G401 (cell line): ENCODE data around the gene WNT7B. TPM values are rescaled to one million over a fixed set of nuclear protein-coding genes. Genes with fewer than 3 reads are reported as not detected.

Experiments used
- DNase-seq: peaks from one replicate; pipeline ENCODE4 v3.0.0-alpha.2; 2015; ENCODE audit warnings: low spot score
- in situ Hi-C: cut with HindIII; loops from 2 replicates; pipeline ENCODE4 v1.10.0; 2016; ENCODE audit warnings: low sequenced_read_pairs, mixed read lengths
- total RNA-seq: library from RNA; depleted of rRNA; stranded (reverse); fragments of >200 nt; shearing (Covaris generic); gene quantifications from 2 replicates; pipeline ENCODE4 v1.2.3, GENCODE V29; 2014

WNT7B gene
- total RNA-seq, 1 experiment from 2014 or later, result not detected

DNA sequence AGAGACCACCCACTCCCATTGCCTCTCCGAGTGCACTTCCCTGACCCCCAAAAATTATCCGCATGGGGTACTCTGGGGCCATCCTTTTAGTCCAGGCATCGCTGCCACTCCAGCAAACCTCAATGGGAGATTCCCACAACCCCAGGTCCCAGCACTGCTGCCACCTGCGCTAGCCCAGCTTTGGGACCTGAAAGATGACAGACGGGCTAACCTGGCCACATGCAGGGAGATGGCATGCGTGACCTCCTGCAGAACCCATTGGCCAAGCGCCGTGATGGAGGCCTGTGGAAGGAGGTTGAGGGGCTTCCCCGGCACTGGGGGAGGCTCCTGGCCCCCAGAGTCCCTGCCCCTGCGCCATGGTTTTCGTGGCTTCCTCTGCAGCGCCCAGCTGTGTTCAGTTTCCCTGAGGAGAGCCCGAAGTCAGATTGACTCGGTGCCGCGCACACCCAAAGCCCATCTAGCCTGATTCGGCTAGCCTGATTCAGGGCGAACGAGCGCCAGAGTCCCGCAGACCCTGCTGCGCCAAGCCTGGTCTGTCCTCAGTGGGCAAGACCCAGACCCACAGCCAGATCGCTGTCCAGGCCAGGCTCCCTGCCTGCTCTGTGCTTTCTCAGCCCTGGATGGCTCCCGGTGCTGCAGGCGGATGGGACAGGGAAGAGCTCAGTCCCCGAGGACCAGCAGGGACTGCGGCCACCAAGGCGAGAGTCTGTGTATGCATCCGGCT, 751 bp upstream of the WNT7B start:
- DNase-seq, result no peak

DNA sequence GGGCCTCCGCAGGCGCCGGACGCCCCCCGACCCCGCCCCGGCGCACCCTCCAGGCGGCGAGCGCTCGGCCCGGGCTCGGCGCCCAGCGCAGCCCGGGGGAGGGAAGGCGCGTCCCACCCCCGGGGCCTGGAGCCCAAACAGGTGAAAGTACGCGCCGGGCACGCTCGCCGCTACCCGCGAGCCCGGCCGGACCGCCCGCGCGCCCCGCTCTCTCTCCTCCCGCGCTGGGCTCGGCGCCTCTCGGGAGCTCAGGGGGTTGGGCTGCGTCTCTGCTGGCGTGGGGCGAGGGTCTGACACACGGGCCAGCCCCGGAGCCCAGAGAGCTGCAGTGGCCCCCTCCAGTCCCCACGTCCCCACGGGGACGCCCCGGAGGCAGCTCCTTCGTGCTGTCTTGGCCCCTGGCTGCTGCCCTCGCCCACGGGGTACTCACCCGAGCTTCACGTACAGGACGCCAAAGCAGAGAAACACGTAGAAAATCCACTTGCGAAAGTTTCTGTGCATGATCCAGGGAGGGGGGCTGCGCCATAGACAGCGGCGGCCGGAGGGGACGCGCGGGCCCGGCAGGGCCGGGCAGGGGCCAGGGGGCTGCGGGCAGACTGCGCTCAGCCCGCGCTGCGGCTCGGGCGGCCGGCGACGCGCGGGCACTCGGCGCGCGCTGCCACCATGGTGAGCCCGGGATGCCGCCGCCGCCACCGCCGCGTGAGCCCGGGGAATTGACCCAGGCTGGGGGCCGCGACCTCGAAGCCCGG, 534 bp downstream of the WNT7B start:
- DNase-seq, result no peak
- in situ Hi-C loops, result no loop called here

More for the DNA sequence above, 751 bp upstream of the WNT7B start:
- in situ Hi-C loops, result no loop called here

DNA sequence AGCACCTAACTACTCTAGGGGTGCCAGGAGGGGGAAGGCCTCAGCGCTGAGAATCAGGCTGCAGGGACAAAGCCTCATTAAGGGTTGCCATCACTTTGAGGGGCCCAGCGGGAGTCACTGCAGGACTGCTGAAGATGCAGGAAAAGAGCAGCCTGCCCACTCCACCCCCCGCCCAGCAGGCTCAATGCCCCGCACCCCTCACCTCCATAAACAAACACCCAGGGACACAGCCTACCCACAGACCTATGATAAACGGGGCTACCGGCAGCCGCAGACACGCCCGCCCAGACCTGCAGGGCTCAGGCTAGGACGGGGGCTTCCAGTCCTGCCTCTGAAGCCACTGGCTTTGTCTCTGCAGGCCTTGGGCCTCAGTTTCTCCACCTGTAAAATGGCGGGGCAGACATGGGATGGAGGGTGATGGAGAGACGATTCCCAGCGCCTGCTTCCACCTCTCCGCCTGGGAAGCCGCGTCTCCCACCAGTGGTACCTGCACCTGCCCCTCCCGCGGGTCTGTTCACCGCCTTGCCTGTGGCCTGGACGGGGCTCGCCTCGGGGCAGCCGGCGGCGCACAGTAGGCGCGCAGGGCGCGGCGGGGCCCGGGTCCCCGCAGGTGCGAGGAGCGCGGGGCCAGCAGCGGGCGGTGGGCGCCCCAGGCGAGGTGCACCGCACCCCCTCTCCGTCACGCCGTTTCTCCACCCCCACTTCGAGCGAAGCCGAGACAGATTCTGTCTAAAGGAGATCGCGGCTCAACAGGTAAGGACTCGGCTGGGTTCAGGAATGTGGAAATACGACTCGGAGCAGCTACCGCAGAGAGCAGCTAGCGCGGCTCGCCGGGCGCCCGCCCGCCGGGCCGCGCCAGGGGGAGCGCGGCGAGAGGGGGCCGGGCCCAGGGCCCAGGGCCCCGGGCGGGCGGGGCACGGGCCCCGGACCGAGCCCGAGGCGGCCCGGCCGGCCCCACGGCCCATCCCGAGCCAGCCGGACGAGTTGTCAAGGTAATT, 1.5 kb downstream of the WNT7B start:
- no peak for DNase-seq
- in situ Hi-C loops, result no loop called here

DNA sequence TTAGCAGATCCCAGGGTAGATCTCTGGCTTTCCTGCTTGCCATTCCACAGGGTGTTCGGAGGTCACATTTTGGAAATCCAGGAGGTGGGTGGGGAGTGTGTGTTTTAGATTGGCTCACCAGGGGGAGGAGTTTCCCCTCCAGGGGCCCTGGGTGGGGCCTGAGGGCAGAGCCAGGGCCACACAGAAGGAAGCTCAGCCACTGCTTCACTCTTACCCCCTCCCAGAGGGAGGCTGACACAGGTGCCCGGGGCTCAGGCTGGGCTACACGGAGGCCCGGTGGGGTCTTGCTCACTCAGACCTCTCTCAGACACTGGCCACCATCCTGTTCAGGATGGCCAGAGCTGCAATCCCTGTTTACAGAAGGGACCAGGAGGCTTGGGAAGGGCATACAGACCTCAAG, 2.5 kb downstream of the WNT7B start:
- in situ Hi-C loops, result no loop called here
- DNase-seq, result no peak

DNA sequence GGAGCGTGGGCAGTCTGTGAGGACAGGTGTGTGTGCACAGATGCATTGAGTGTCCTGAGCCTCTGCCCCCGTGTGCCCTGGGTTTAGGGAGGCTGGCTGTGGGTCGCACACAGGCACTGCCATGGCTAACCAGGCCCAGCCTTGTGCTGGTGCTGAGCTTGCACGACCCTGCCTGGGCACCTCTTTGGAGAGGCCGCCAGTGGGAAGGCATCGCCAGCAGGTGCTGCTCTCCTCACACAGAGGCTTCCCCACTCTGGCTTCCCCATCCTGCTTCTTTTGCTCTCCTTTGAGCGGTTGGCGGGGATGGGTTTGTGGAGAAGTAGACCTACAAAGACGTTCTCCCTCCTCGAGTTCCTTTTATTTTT, 4.1 kb downstream of the WNT7B start:
- no peak for DNase-seq
- in situ Hi-C loops, result no loop called here

DNA sequence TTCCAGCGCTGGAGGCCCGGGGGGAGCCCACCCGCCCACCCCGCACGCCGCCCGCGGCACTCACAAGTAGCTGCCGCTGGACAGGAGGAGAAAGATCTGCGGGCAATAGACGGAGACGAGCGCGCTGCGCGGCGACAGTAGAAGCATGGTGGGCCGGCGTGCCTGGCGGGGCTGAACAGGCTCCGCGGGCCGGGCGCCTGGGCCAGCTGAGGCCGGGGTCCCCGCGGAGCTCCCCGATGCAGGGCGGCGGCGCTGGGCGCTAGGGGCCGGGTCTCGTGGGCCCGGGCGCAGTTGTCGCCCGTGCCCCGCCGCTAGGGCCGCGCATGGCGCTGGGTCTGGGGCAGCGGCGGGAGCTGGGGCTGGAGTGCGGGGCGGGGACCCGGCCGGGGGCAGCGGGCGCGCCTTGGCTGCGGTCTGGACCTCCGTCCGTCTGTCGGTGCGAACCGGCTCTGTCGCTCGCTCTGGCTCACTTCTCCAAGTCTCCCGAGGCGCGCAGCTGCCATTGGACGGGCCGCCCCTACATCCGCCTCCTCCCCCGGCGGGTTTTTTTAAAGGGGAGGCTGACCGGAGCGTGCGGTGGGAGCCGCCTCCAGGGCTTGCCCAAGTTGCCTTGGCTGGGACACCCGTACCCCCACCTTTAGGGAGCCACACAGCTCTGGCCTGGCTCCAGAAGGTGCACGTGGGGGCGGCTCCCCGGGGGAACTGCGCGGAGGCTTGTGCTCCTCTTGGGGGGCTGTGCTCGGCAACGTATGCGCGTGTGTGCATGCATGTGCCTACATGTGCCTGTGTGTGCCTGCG, 4.7 kb downstream of the WNT7B start:
- DNase-seq, result no peak
- in situ Hi-C loops, result no loop called here

DNA sequence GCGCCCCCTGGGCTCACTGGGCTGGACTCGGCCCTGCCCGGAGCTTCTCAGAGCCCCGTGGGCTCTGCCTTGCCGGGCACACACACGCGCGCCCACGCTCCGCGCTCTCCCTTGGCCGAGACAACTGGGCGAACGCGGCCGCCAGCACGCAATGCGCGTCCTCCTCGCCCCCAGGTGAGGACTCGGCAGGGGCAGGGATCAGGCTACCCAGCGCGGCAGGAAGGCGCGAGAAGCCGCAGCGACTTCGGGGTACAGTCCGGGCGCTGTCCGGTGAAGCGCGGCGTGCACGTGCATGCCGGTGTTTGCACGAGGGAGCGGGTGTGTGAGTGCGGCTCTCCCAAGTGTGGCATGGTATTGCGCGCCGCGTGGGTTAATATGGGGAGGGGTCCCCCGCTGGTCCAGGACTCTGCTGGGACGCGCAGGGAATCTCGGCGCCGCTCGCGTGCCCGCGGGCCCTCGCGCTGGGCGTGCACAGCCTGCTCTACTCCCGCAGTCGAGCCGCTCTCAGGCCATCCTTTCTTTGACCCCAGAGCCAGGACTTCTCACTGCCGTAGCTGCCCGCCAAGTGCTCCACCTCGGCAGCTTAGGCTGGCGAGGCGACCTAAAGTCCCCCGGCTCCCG, 5.4 kb downstream of the WNT7B start:
- in situ Hi-C loops, result no loop called here
- no peak for DNase-seq

DNA sequence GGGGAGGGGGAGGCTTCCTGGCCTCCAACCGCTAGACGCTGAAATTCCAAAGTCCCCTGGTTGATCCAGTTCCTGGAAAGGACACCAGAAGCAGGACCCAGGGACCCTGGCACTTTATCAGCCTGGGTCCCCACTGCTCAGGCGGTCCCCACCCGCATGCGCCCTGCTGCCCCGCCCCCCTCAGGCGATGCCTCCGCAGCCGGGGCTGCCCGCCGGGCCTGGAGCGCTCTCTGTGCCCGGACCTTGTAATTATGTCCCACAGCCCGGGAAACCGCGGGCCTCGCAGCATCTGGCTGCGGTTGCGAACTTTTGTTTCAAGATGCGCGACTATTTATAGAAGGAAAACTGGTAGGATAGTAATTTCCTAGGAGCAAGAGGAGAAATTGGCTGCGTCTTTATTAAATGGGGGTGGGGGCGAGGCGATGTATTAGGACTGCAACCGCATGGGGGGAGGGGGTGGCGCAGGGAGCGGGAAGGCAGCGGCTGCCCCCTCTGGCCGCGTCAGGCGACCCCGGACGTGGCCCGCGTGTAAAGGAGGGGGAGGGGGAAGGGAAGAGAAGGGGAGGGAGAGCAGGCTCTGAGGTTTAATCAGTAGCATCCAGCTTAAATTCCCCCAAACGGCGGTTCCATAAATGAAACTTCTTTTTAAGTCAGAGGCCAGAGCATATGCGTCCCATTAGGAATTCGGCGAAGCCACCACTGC, 6.1 kb downstream of the WNT7B start:
- no peak for DNase-seq

DNA sequence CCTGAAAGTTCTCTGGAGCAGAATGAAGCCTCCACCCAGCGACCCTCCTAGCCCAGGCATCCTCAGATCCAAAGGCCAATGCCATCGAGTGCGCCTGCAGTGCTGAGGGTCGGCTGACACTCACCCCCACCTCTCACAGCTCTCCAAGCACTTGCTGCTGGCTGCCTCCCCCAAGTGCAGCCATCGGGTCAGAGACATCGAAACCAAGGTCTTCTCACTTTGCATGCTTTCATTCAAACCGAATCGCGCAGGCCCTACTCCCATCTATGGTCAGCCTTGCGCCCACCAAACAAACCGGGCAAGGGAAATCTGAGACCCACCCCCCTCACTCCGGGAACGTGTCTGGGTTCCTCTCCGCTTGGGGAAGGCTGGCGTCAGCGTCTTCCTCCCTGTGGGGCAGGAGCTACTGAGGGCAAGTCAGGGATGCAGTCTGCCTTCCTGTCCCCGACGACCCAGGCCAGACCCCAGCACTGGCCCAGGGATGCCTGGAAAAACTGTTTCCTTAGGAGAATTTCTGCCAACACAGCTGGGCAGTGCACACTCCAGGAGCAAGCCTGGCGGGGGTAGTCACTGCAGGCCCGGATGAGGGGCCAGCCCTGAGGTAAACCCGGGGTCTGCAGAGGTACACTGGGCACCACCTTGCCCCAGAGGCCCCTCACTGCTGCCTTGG, 7.0 kb downstream of the WNT7B start:
- DNase-seq, result no peak

More for the DNA sequence above, 6.1 kb downstream of the WNT7B start:
- in situ Hi-C loops, result no loop called here

DNA sequence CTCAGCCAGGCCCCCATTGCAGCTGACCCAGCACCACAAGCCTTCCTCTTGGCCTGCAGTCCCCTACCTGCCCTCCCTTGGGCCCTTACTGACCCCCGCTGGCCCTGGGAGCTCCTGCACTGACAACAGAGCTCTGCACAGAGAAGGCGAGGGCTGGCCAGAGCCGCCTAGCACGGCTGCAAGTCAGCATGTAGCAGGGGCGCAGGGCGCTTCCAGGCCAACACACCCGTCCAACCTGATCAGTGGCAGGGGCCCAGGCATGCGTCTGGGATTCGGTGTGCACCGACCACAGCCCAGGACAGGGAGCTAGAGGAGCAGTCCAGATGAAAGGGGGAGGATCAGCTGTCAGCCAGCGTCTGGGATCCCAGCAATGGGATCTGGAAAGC, 7.6 kb downstream of the WNT7B start:
- DNase-seq, result no peak
- in situ Hi-C loops, result no loop called here

More for the DNA sequence above, 7.0 kb downstream of the WNT7B start:
- in situ Hi-C loops, result no loop called here

DNA sequence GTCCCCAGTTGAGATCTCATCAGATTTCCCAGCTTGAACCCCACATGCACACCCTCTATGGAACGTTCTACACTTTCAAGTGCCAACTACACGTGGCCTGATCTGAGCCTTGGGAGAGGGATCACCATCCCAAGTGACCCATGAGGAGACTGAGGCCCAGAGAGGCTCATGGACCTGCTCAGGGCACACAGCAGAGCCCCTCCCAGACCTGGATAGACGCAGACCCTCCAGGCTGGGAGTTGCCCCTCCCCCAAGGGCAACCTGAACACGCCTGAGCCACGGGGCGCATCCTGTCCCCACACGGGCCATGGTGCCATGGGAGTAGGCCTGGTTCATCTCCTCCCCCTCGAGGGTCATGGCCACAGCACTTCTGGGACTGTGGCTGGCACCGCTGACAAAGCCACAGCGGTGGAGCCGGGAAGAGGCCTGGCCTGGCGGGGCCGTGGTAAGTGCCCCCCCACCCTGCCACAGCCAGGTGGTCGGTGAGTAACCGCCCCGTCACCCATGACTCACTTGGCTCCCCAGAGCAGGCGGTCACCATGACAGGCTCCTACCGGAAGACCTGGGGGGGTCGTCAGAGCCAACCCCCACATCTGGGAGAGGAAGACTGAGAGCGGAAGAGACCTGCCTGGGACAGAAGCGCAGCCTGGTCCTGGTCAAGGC, 8.1 kb downstream of the WNT7B start:
- in situ Hi-C loops, result no loop called here
- DNase-seq, result no peak

DNA sequence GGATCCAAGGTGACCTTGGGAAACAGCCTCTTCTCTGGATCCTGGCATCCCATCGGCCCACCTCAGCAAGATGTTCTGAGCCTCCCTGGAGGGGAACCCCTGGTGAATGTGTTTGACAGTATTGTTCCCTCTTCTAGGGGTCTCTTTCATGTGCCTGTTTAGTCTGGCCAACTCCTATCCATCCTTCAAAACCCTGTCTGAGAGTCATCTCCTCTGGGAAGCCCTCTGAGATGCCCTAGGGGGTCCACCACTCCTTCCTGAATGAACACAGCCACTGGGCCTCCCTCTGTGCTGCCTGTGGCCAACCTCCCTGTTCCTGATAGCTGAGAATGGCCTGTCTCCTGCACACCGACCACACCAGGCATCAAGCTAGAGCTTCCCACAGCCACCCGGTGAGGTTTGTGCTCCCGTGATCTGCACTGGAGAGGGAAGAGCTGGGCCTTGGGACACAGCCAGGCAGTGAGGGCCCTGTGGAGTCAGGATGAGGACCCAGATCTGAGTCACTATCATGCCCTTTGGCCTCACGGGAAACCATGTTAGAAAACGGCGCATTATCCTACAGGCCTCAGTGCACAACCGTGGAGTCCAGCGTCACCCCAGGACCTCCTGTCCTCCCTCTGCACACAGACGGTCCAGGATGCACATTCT, 8.8 kb downstream of the WNT7B start:
- no peak for DNase-seq
- in situ Hi-C loops, result no loop called here

DNA sequence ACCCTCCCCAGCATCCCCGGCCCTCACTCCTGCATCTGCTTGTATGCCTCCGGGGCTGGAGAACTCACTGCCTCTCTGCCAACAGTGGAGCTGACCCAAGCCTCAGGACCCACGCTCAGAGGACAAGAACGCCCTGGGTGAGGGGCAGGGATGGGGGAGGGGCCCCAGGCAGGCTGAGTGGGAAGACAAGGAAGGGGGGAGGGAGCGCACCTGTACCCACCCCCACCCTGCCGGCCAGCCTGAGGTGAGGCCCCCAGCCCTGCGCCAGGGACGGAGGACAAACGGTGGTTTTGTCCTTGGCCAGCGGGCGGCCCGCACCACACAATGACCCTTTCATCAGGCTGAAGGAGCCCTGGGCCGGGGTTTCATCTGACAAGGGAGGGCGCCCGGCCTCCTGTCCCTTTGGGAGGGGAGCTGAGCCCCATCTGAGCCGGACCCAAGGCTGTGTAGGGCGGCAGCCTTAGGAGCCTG, 10.0 kb downstream of the WNT7B start:
- in situ Hi-C loops, result no loop called here
- DNase-seq, result no peak

DNA sequence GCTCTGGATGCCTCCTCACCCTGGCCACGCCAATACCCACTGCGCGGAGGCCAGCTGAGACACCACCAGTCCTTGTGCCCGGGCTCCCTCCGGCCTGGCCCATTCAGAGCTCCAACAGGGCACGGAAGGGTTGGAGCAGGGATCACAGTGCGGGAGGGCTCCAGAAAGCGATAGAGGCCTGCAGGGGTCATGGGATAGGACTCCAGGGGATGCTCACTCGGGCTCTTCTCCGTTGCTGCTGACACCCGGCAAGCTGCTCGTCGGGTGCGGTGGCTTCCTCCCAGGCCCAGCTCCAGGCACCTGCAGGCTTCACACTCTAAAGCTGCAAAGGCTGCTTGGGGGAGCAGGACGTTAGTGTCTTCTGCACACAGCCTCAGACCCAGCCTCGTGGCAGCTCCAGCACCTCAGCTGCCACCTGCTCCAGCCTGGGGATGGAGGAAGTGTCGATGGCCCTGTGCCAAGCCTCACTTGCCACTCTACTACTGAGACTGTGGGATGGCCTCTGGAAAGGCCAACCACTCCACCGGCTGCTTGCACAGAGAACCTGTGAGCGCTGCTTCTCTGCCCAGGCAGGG, 10.6 kb downstream of the WNT7B start:
- peak; percentile 22 for DNase-seq
- in situ Hi-C loops, result no loop called here

DNA sequence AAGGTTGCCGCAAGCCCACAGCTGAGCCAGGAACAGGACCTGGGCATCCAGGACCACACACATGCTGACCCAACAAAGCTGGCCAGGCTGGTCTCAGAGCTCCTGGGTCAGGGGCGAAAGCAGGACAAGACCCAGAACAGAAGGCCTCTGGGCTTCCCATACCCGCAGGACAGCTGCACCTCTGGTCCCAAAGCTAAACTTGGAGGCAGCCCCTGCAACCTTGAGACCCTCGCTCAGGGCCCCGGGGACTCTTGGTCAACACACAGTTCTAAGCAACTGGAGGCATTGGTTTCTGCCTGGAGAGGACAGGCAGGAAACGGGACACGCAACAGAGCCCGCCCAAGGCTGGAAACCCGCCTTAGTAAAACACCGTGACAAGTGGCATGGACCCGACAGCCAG, 11.4 kb downstream of the WNT7B start:
- in situ Hi-C loops, result no loop called here
- no peak for DNase-seq

DNA sequence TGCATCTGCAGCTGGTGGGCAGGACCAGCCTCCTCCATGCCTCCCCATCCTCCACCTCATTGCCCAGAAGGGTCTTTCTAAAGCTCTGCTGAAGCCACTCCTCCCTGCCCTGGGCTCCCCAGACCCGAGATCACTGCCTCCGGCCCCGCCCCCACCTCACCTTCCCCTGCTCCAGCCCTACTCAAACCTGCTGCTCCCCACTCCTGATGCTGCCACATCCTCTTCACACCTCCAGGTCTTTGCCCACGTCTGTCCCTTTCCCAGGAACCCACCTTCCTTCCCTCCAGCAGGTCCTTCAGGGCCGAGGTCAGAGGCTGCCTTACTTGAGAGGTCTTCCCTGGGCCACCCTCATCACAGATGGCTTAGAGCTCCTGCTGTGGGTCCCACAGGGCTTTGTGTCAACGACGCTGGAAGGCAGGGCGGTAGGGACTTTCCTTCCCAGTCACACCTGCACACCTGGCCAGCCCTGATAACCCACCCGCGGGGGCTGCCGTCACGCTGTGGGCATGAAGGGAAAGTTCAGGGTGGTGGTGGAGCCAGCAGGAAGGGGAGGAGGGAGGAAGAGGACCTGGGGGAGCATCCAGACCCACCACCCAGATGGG, 11.9 kb downstream of the WNT7B start:
- DNase-seq, result no peak
- in situ Hi-C loops, result no loop called here
